LNCAP (cell line): ENCODE measurements around the gene DDX18.

ENCODE experiments used
- CTCF ChIP-seq: fragments of 450-650 bp; IDR thresholded peaks from 2 replicates; pipeline ENCODE4 v1.5.1; 2017; ENCODE audit warnings: mild to moderate bottlenecking

Gene DDX18

GRCh38 chr2:117879003-117879402, 64.5 kb downstream of the DDX18 start:
- TF ChIP-seq CTCF, result no peak
